Thyroid gland (tissue), 4 donors: ENCODE measurements around the gene KITLG. TPM values are rescaled to one million over a fixed set of nuclear protein-coding genes. Genes with fewer than 3 reads are reported as not detected.

Experiments used
- DNase-seq, 2 donors: peaks; one replicate each; pipeline ENCODE4 v3.0.0-alpha.2; 2019
- H3K27ac ChIP-seq, 3 donors: fragments of 200-600 bp; sonication (generic); 1 replicate in 2 of 3; 2 replicates in 1 of 3; pipeline ENCODE4 v1.5.1; 2016 to 2019; ENCODE audit warnings: mild to moderate bottlenecking in 1 of 3, moderate library complexity in 1 of 3
- H3K27me3 ChIP-seq: fragments of 200-600 bp; sonication (generic); one replicate; pipeline ENCODE4 v1.5.1; 2019
- H3K36me3 ChIP-seq, 2 donors: fragments of 200-600 bp; sonication (generic); one replicate each; pipeline ENCODE4 v1.5.1; 2016 to 2019
- H3K4me1 ChIP-seq, 2 donors: fragments of 200-600 bp; sonication (generic); one replicate each; pipeline ENCODE4 v1.5.1; 2017 to 2019
- H3K4me3 ChIP-seq, 3 donors: fragments of 200-600 bp; sonication (generic); replicated peaks in 1 of 3; 1 replicate in 2 of 3; 2 replicates in 1 of 3; pipeline ENCODE4 v1.5.1; 2016; ENCODE audit warnings: mild to moderate bottlenecking in 1 of 3
- H3K9me3 ChIP-seq: fragments of 200-600 bp; sonication (generic); one replicate; pipeline ENCODE4 v1.5.1; 2017
- CTCF ChIP-seq, 6 experiments: fragments of 200-600 bp in 3 of 6; fragments of 450-650 bp in 3 of 6; sonication (generic) in 3 of 6; IDR thresholded peaks; one replicate each; pipeline ENCODE4 v1.5.1; 2016 to 2019; ENCODE audit warnings: antibody characterized with exemption in 6 of 6, mild to moderate bottlenecking in 2 of 6, inconsistent platforms in 1 of 6, moderate library complexity in 1 of 6
- POLR2A ChIP-seq, 2 donors: fragments of 450-650 bp; IDR thresholded peaks; one replicate each; pipeline ENCODE4 v1.6.1; 2017; ENCODE audit warnings: antibody characterized with exemption in 2 of 2, mild to moderate bottlenecking in 2 of 2, moderate library complexity in 1 of 2
- WGBS, 2 donors: methylation state at CpG; one replicate each; pipeline ENCODE4 v1.1.5; 2017; 5-methylcytosine and 5-hydroxymethylcytosine counted together
- intact Hi-C: fragments of 100-400 bp; cut with DNase I; formaldehyde crosslinking; loops from one replicate; pipeline ENCODE4 v1.15.1; 2023
- total RNA-seq, 4 donors: library from RNA; depleted of rRNA; stranded (reverse); fragments of >200 nt; gene quantifications; one replicate each; pipeline ENCODE4 v1.2.3, GENCODE V29; 2016

Gene KITLG
- total RNA-seq, 4 donors from 2014 or later = 6.8 to 10.3 (median 8.4) TPM

- no peaks in the 10 kb centered on the region for H3K36me3 ChIP-seq
- no peak overlapping the region for H3K27ac ChIP-seq
- 73 to 75% methylated on average over 4 of the region's 4 CpGs for WGBS, 2 donors
- no peaks in the 10 kb centered on the region for H3K9me3 ChIP-seq
- no peak overlapping the region for H3K4me3 ChIP-seq
- DNase-seq = no peak
- no peaks in the 10 kb centered on the region for H3K4me1 ChIP-seq
- H3K27me3 ChIP-seq = no peaks in the 10 kb centered on the region
- intact Hi-C loops = no loop called here
- TF ChIP-seq CTCF (IDR thresholded peaks at IDR 0.05) (no peak), POLR2A (IDR thresholded peaks at IDR 0.05) (no peak)
Measured at GRCh38 chr12:88600272-88600671, 20.0 kb upstream of the KITLG start.

- DNase-seq = no peak
- no peak overlapping the region for H3K27ac ChIP-seq
- no peaks in the 10 kb centered on the region for H3K36me3 ChIP-seq
- TF ChIP-seq POLR2A (IDR thresholded peaks at IDR 0.05) = no peak
- no peak for TF ChIP-seq CTCF (IDR thresholded peaks at IDR 0.05)
- no peak overlapping the region for H3K4me3 ChIP-seq
- H3K4me1 ChIP-seq = no peaks in the 10 kb centered on the region
- H3K27me3 ChIP-seq = no peaks in the 10 kb centered on the region
- intact Hi-C loops = no loop called here
- no peaks in the 10 kb centered on the region for H3K9me3 ChIP-seq
Measured at GRCh38 chr12:88597365-88597764, 17.1 kb upstream of the KITLG start.

- Histone ChIP-seq H3K4me3 (no peak overlapping the region), H3K9me3 (no peaks in the 10 kb centered on the region), H3K27me3 (no peaks in the 10 kb centered on the region), H3K4me1 (no peaks in the 10 kb centered on the region), H3K27ac (no peak overlapping the region), H3K36me3 (no peaks in the 10 kb centered on the region)
- intact Hi-C loops = no loop called here
- no peak for DNase-seq
- TF ChIP-seq POLR2A (IDR thresholded peaks at IDR 0.05) (no peak), CTCF (IDR thresholded peaks at IDR 0.05) (no peak)
Measured at GRCh38 chr12:88595697-88596096, 15.4 kb upstream of the KITLG start.

GRCh38 chr12:88594780-88595179 lies 14.5 kb upstream of the KITLG start:
- Histone ChIP-seq H3K27ac (no peak overlapping the region), H3K4me1 (no peaks in the 10 kb centered on the region), H3K4me3 (no peak overlapping the region), H3K9me3 (no peaks in the 10 kb centered on the region), H3K27me3 (no peaks in the 10 kb centered on the region), H3K36me3 (no peaks in the 10 kb centered on the region)
- no peak for TF ChIP-seq POLR2A (IDR thresholded peaks at IDR 0.05)
- TF ChIP-seq CTCF (IDR thresholded peaks at IDR 0.05) = no peak
- intact Hi-C loops = no loop called here
- WGBS, 2 donors = 69 to 75% methylated on average over 4 of the region's 4 CpGs
- no peak for DNase-seq

- Histone ChIP-seq H3K4me3 (no peak overlapping the region), H3K9me3 (no peaks in the 10 kb centered on the region), H3K27ac (no peak overlapping the region), H3K4me1 (no peaks in the 10 kb centered on the region), H3K27me3 (no peaks in the 10 kb centered on the region), H3K36me3 (no peaks in the 10 kb centered on the region)
- DNase-seq = no peak
- TF ChIP-seq CTCF (IDR thresholded peaks at IDR 0.05) = no peak
- no peak for TF ChIP-seq POLR2A (IDR thresholded peaks at IDR 0.05)
- WGBS, 2 donors = 82 to 88% methylated on average over 2 of the region's 2 CpGs
- intact Hi-C loops = no loop called here
Measured at GRCh38 chr12:88591343-88591742, 11.1 kb upstream of the KITLG start.
